HepG2 (cell line): ENCODE data around the gene SECTM1. TPM values are rescaled to one million over a fixed set of nuclear protein-coding genes. Genes with fewer than 3 reads are reported as not detected.

ENCODE experiments used
- CEBPG ChIP-seq: IDR thresholded peaks from 2 replicates; pipeline ENCODE4 v1.6.1; 2016
- FIP1L1 ChIP-seq: fragments of 200-400 bp; formaldehyde crosslinking; IDR thresholded peaks from 2 replicates; pipeline ENCODE4 v1.6.1; 2018; ENCODE audit warnings: low read depth, mild to moderate bottlenecking, low read length, moderate library complexity, borderline replicate concordance; ENCODE audit not compliant: insufficient read depth
- HNF4G ChIP-seq, 2 experiments: sonication (generic) in 1 of 2; formaldehyde crosslinking in 1 of 2; IDR thresholded peaks; 2 replicates each; pipeline versions ENCODE4 v1.4.0 to v1.6.1; 2011 to 2020; ENCODE audit warnings: borderline replicate concordance in 2 of 2, low read depth in 2 of 2, mild to moderate bottlenecking in 2 of 2, low read length in 1 of 2, missing genetic modification reagents in 1 of 2, moderate library complexity in 1 of 2
- IRX3 ChIP-seq: sonication (generic); formaldehyde crosslinking; IDR thresholded peaks from 2 replicates; pipeline ENCODE4 v1.8.1; 2023; ENCODE audit warnings: mild to moderate bottlenecking, low read depth, missing genetic modification reagents, borderline replicate concordance
- KLF15 ChIP-seq: sonication (generic); formaldehyde crosslinking; IDR thresholded peaks from 2 replicates; pipeline ENCODE4 v1.8.1; 2023; ENCODE audit warnings: borderline replicate concordance, mild to moderate bottlenecking, inconsistent platforms, missing genetic modification reagents, mixed read lengths
- MIER3 ChIP-seq: IDR thresholded peaks from 2 replicates; pipeline ENCODE4 v1.6.1; 2016; ENCODE audit warnings: missing compliant biosample characterization, borderline replicate concordance
- MZF1 ChIP-seq: sonication (generic); formaldehyde crosslinking; IDR thresholded peaks from 2 replicates; pipeline ENCODE4 v1.8.1; 2023; ENCODE audit warnings: mild to moderate bottlenecking, missing genetic modification reagents, borderline replicate concordance
- NFE2L2 ChIP-seq: fragments of 150-350 bp; IDR thresholded peaks from 2 replicates; pipeline ENCODE4 v1.6.1; 2014; ENCODE audit warnings: low read length
- RAD21 ChIP-seq: fragments of 450-650 bp; formaldehyde crosslinking; IDR thresholded peaks from 2 replicates; pipeline ENCODE4 v1.5.0; 2020; ENCODE audit warnings: mild to moderate bottlenecking
- RBFOX2 ChIP-seq: fragments of 200-400 bp; formaldehyde crosslinking; IDR thresholded peaks from 2 replicates; pipeline ENCODE4 v1.6.1; 2017; ENCODE audit warnings: low read depth, mild to moderate bottlenecking, low read length
- ZFP41 ChIP-seq: sonication (generic); formaldehyde crosslinking; IDR thresholded peaks from 2 replicates; pipeline ENCODE4 v1.4.0; 2020; ENCODE audit warnings: mild to moderate bottlenecking, missing genetic modification reagents, borderline replicate concordance
- ZNF224 ChIP-seq: sonication (generic); formaldehyde crosslinking; IDR thresholded peaks from 2 replicates; pipeline ENCODE4 v1.5.0; 2020; ENCODE audit warnings: mild to moderate bottlenecking, missing genetic modification reagents
- ZNF781 ChIP-seq: sonication (generic); formaldehyde crosslinking; IDR thresholded peaks from 2 replicates; pipeline ENCODE4 v1.5.1; 2020; ENCODE audit warnings: borderline replicate concordance, mild to moderate bottlenecking, missing genetic modification reagents; ENCODE audit errors: not compliant biosample characterization
- polyA plus RNA-seq, 8 experiments: library from polyadenylated mRNA; depleted of rRNA in 3 of 8; stranded (reverse) in 7 of 8; unstranded in 1 of 8; fragments of >200 nt; fragmentation: Illumina TruSeq in 4 of 8; extraction: Trizol in 4 of 8; gene quantifications; 2 replicates each; pipeline versions ENCODE4 v1.2.1 to v1.2.3, GENCODE V29; 2011 to 2016; ENCODE audit warnings: low read depth in 4 of 8, missing spikeins in 1 of 8, mixed read lengths in 1 of 8; ENCODE audit not compliant: insufficient read depth in 1 of 8
- total RNA-seq, 5 experiments: library from RNA; depleted of rRNA; stranded (reverse); fragments of >200 nt; fragmentation: Illumina TruSeq; extraction: Trizol; gene quantifications; 2 replicates each; pipeline ENCODE4 v1.2.3, GENCODE V29; 2016; ENCODE audit warnings: low read depth in 1 of 5
- TF ChIP-seq, protein P1 (sequence below): sonication (generic); IDR thresholded peaks from 2 replicates; pipeline ENCODE4 v1.6.1; 2016; ENCODE audit warnings: low read depth, borderline replicate concordance
- TF ChIP-seq, protein P2 (sequence below): sonication (generic); formaldehyde crosslinking; IDR thresholded peaks from 2 replicates; pipeline ENCODE4 v1.4.0; 2020; ENCODE audit warnings: missing genetic modification reagents
- TF ChIP-seq, protein P3 (sequence below): sonication (generic); formaldehyde crosslinking; IDR thresholded peaks from 2 replicates; pipeline ENCODE4 v1.4.0; 2020; ENCODE audit warnings: missing genetic modification reagents
- TF ChIP-seq, protein P4 (sequence below): IDR thresholded peaks from 2 replicates; pipeline ENCODE4 v1.6.1; 2016
- TF ChIP-seq, protein P5 (sequence below): sonication (generic); formaldehyde crosslinking; IDR thresholded peaks from 2 replicates; pipeline ENCODE4 v1.8.0; 2023; ENCODE audit warnings: mild to moderate bottlenecking, missing genetic modification reagents
- TF ChIP-seq, protein P6 (sequence below): IDR thresholded peaks from 2 replicates; pipeline ENCODE4 v1.6.1; 2016; ENCODE audit warnings: missing genetic modification reagents, missing compliant biosample characterization
- TF ChIP-seq, protein P7 (sequence below): IDR thresholded peaks from 2 replicates; pipeline ENCODE4 v1.6.1; 2012; ENCODE audit warnings: inconsistent platforms

SECTM1 gene
- total and polyA plus RNA-seq, 2 of the 13 experiments (the other 11 are each of a cell fraction or from before 2014, with no cell fraction given): 3.5 to 5.3 TPM

DNA sequence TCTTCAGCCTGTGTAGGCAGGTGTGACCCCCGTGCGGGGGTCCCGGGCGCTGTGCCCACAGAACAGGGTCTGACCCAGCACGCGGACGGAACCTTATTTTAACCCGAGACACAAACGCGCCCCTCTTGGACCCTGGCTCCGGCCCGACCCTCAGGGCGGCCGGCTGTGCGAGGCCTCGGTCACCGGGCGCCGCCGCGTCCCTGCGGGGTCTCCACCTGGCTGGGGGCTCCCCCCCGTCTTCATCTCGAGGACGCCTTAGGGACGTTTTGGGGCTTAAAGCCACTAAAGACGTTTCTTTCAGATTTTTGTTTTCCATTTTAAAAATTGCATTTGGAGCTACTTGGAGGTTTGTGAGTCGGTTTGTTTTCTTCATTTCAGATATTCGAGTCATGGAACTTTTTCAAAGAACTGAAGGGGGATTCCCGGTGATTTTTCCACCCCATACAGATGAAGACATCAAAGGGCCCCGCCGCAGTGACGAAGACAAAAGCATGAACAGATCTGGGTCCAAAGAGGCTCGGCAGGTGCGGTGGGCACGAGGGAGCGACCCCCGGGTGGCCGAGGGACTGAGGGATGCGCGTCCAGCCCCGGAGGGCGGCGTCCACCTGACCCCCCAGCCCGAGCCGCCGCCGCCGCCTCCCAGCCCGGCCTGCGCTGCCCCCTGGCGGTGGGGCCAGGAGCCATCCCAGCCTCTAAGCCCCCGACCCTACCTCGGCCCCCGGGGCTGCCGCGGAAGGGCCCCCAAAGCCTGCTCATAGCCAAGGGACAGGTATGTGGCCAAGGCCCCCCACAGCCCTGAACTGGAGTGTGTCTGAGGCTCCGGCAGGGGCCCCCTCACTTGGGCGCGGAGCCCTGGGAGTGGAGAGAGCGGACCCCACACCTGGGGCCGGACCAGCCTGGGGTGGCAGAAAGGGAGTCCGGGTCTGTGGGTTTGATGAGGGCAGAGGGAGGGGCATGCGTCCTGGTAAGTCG is 12.3 kb downstream of the SECTM1 start (continued):
- TF ChIP-seq, protein P1, sequence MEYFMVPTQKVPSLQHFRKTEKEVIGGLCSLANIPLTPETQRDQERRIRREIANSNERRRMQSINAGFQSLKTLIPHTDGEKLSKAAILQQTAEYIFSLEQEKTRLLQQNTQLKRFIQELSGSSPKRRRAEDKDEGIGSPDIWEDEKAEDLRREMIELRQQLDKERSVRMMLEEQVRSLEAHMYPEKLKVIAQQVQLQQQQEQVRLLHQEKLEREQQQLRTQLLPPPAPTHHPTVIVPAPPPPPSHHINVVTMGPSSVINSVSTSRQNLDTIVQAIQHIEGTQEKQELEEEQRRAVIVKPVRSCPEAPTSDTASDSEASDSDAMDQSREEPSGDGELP: no peak
- TF ChIP-seq KLF15 (no peak), MIER3 (CRISPR knock-in tag) (no peak), HNF4G (IDR thresholded peaks at IDR 0.05; ENCODE audit: borderline replicate concordance, low read depth, low read length) (no peak), HNF4G (CRISPR knock-in tag; IDR thresholded peaks at IDR 0.05; ENCODE audit: borderline replicate concordance, low read depth) (peak; percentile 22; the same call in 1 of the 2 replicates), NFE2L2 (no peak), FIP1L1 (no peak), ZNF224 (CRISPR knock-in tag) (no peak), RAD21 (peak; percentile 98), ZFP41 (CRISPR knock-in tag) (no peak), MZF1 (CRISPR knock-in tag) (no peak), ZNF781 (CRISPR knock-in tag) (no peak), CEBPG (CRISPR knock-in tag) (no peak), RBFOX2 (peak; percentile 61), IRX3 (CRISPR knock-in tag) (no peak)
- TF ChIP-seq, protein P2, sequence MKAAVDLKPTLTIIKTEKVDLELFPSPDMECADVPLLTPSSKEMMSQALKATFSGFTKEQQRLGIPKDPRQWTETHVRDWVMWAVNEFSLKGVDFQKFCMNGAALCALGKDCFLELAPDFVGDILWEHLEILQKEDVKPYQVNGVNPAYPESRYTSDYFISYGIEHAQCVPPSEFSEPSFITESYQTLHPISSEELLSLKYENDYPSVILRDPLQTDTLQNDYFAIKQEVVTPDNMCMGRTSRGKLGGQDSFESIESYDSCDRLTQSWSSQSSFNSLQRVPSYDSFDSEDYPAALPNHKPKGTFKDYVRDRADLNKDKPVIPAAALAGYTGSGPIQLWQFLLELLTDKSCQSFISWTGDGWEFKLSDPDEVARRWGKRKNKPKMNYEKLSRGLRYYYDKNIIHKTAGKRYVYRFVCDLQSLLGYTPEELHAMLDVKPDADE (CRISPR knock-in tag): no peak
- TF ChIP-seq, protein P3, sequence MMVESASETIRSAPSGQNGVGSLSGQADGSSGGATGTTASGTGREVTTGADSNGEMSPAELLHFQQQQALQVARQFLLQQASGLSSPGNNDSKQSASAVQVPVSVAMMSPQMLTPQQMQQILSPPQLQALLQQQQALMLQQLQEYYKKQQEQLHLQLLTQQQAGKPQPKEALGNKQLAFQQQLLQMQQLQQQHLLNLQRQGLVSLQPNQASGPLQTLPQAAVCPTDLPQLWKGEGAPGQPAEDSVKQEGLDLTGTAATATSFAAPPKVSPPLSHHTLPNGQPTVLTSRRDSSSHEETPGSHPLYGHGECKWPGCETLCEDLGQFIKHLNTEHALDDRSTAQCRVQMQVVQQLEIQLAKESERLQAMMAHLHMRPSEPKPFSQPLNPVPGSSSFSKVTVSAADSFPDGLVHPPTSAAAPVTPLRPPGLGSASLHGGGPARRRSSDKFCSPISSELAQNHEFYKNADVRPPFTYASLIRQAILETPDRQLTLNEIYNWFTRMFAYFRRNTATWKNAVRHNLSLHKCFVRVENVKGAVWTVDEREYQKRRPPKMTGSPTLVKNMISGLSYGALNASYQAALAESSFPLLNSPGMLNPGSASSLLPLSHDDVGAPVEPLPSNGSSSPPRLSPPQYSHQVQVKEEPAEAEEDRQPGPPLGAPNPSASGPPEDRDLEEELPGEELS (CRISPR knock-in tag): no peak
- TF ChIP-seq, protein P4, sequence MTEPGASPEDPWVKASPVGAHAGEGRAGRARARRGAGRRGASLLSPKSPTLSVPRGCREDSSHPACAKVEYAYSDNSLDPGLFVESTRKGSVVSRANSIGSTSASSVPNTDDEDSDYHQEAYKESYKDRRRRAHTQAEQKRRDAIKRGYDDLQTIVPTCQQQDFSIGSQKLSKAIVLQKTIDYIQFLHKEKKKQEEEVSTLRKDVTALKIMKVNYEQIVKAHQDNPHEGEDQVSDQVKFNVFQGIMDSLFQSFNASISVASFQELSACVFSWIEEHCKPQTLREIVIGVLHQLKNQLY (CRISPR knock-in tag): no peak
- TF ChIP-seq, protein P5, sequence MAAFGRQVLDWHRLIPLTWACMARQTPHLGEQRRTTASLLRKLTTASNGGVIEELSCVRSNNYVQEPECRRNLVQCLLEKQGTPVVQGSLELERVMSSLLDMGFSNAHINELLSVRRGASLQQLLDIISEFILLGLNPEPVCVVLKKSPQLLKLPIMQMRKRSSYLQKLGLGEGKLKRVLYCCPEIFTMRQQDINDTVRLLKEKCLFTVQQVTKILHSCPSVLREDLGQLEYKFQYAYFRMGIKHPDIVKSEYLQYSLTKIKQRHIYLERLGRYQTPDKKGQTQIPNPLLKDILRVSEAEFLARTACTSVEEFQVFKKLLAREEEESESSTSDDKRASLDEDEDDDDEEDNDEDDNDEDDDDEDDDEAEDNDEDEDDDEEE (CRISPR knock-in tag): no peak
- TF ChIP-seq, protein P6, sequence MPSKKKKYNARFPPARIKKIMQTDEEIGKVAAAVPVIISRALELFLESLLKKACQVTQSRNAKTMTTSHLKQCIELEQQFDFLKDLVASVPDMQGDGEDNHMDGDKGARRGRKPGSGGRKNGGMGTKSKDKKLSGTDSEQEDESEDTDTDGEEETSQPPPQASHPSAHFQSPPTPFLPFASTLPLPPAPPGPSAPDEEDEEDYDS: no peak
- TF ChIP-seq, protein P7, sequence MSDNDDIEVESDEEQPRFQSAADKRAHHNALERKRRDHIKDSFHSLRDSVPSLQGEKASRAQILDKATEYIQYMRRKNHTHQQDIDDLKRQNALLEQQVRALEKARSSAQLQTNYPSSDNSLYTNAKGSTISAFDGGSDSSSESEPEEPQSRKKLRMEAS: peak; percentile 66; the same call in 1 of the 2 replicates
